ENCODE measurements around the gene ITPK1.

DNA sequence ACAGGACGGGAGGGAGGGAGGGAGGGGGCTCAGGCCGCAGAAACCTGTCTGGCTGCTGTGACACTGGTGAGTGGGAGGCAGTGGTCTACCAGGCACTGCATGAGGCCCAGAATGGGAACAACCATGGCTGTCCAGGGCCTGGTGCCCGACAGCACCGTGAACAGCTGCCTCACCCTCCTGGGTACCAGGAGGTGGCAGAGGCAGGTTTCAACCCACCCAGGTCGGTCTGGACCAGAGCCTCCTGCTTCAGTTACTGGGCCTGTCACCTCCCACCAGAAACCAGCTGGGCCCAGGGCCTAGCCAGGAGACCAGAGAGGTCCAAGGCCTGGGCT lies 80.2 kb downstream of the ITPK1 start:
- TF ChIP-seq, protein P1, sequence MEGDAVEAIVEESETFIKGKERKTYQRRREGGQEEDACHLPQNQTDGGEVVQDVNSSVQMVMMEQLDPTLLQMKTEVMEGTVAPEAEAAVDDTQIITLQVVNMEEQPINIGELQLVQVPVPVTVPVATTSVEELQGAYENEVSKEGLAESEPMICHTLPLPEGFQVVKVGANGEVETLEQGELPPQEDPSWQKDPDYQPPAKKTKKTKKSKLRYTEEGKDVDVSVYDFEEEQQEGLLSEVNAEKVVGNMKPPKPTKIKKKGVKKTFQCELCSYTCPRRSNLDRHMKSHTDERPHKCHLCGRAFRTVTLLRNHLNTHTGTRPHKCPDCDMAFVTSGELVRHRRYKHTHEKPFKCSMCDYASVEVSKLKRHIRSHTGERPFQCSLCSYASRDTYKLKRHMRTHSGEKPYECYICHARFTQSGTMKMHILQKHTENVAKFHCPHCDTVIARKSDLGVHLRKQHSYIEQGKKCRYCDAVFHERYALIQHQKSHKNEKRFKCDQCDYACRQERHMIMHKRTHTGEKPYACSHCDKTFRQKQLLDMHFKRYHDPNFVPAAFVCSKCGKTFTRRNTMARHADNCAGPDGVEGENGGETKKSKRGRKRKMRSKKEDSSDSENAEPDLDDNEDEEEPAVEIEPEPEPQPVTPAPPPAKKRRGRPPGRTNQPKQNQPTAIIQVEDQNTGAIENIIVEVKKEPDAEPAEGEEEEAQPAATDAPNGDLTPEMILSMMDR (IDR thresholded peaks at IDR 0.05), result no peak
- no peak for TF ChIP-seq POLR2A (IDR thresholded peaks at IDR 0.05)

Data from thyroid gland (tissue), 4 donors.